ENCODE data around the gene MAD1L1. TPM values are rescaled to one million over a fixed set of nuclear protein-coding genes. Genes with fewer than 3 reads are reported as not detected.

The MAD1L1 gene
- total and polyA plus RNA-seq, 2 of the 8 experiments (the other 6 are each of a cell fraction or from before 2014, with no cell fraction given), result 40.4 to 44.6 TPM

- ChIA-PET CTCF (ENCODE audit: partially characterized antibody) (interaction anchor here (0.6 to 1.9 kb wide), 11 partner anchors 8 to 146 kb away, joined by 3 to 5 read pairs (median 3); no protein-coding TSS in a partner anchor), POLR2A (ENCODE audit: partially characterized antibody) (no interaction called here)
- no peak overlapping the region for H3K4me2 ChIP-seq (ENCODE audit: insufficient read depth in 1 of 2, low read depth in 2 of 2, low read length in 2 of 2)
- H3K4me1 ChIP-seq (replicated peaks in 1 of 4; ENCODE audit: control insufficient read depth in 3 of 4, insufficient read depth in 4 of 4, low read length in 3 of 4), result no peaks in the 10 kb centered on the region; a peak in 2 of 7 replicates
- H3K4ac ChIP-seq (replicated peaks; ENCODE audit: insufficient read length, low read depth, low read length), result no peak overlapping the region
- no peaks in the 10 kb centered on the region for H3K27me3 ChIP-seq (replicated peaks in 1 of 4; ENCODE audit: control insufficient read depth in 3 of 4, extremely low read depth in 1 of 4, insufficient read depth in 3 of 4, low read length in 3 of 4)
- 93% methylated on average over 19 of the region's 23 CpGs; no CpG with 5 or more reads in 1 of the 2 experiments for WGBS, 2 experiments (ENCODE audit: extremely low coverage in 1 of 2, insufficient coverage in 1 of 2, insufficient read length in 1 of 2, insufficient replicate concordance in 2 of 2, low coverage in 1 of 2, low lambda C conversion rate in 2 of 2, missing lambda C conversion rate in 1 of 2)
- H2AFZ ChIP-seq (ENCODE audit: low read length), result no peak overlapping the region
- H3K23me2 ChIP-seq (ENCODE audit: low read depth, low read length), result no peaks in the 10 kb centered on the region
- H2AK5ac ChIP-seq (ENCODE audit: low read depth, low read length), result no peak overlapping the region
- peaks cover 0 to 2% (median 0%) of the 10 kb centered on the region in 4 experiments; a peak in 1 of 8 replicates for H3K36me3 ChIP-seq (ENCODE audit: control insufficient read depth in 2 of 4, insufficient read depth in 4 of 4, low read length in 3 of 4)
- H4K20me1 ChIP-seq (replicated peaks in 1 of 2; ENCODE audit: control insufficient read depth in 1 of 2, insufficient read depth in 2 of 2, low read length in 2 of 2), result peaks cover 0 to 4% of the 10 kb centered on the region in 2 experiments
- H3K79me1 ChIP-seq (ENCODE audit: low read depth, low read length), result no peaks in the 10 kb centered on the region; the same call in 1 of the 2 replicates
- no peak overlapping the region for H4K5ac ChIP-seq (ENCODE audit: insufficient read length, low read depth, low read length)
- no peaks in the 10 kb centered on the region for H3K9me3 ChIP-seq (ENCODE audit: insufficient read depth in 2 of 2, low read depth in 1 of 2, low read length in 1 of 2)
- H2BK15ac ChIP-seq (ENCODE audit: low read length), result no peak overlapping the region
- H2BK12ac ChIP-seq (ENCODE audit: low read depth, low read length), result no peak overlapping the region
- no peak overlapping the region for H3K18ac ChIP-seq (ENCODE audit: extremely low read depth, low read length)
- no peak overlapping the region for H4K91ac ChIP-seq (replicated peaks; ENCODE audit: insufficient read length, low read length)
- no peak overlapping the region for H3K56ac ChIP-seq (replicated peaks; ENCODE audit: insufficient read length, low read depth, low read length)
- no peak overlapping the region for H3K4me3 ChIP-seq (ENCODE audit: extremely low read depth in 1 of 4, insufficient read depth in 2 of 4, low read depth in 3 of 4, low read length in 4 of 4)
- H3K27ac ChIP-seq (ENCODE audit: low read depth, low read length), result no peak overlapping the region
- H3K14ac ChIP-seq (ENCODE audit: insufficient read length), result no peak overlapping the region
- TF ChIP-seq, protein P1, sequence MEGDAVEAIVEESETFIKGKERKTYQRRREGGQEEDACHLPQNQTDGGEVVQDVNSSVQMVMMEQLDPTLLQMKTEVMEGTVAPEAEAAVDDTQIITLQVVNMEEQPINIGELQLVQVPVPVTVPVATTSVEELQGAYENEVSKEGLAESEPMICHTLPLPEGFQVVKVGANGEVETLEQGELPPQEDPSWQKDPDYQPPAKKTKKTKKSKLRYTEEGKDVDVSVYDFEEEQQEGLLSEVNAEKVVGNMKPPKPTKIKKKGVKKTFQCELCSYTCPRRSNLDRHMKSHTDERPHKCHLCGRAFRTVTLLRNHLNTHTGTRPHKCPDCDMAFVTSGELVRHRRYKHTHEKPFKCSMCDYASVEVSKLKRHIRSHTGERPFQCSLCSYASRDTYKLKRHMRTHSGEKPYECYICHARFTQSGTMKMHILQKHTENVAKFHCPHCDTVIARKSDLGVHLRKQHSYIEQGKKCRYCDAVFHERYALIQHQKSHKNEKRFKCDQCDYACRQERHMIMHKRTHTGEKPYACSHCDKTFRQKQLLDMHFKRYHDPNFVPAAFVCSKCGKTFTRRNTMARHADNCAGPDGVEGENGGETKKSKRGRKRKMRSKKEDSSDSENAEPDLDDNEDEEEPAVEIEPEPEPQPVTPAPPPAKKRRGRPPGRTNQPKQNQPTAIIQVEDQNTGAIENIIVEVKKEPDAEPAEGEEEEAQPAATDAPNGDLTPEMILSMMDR (IDR thresholded peaks at IDR 0.05; ENCODE audit: control extremely low read depth in 1 of 3, insufficient read depth in 1 of 3, low read depth in 1 of 3, low read length in 3 of 3), result peak in 1 of 3 experiments; percentile 14; a peak in 1 of 4 replicates
- no peak for TF ChIP-seq SP1 (IDR thresholded peaks at IDR 0.05; ENCODE audit: low read depth, low read length)
- no peaks in the 10 kb centered on the region for H3K79me2 ChIP-seq (ENCODE audit: control insufficient read depth in 1 of 2, insufficient read depth in 2 of 2, low read length in 2 of 2)
- no peak overlapping the region for H3K23ac ChIP-seq (ENCODE audit: insufficient read length)
- no peak overlapping the region for H2BK20ac ChIP-seq (ENCODE audit: low read length)
- H2BK5ac ChIP-seq (ENCODE audit: low read depth, low read length), result no peak overlapping the region
- DNase-seq (ENCODE audit: low read depth in 1 of 2, low spot score in 2 of 2) (no peak), FAIRE-seq (no peak)
- no peak overlapping the region for H3K9ac ChIP-seq (replicated peaks in 1 of 4; ENCODE audit: extremely low read depth in 1 of 4, low read depth in 3 of 4, low read length in 3 of 4)
- H2BK120ac ChIP-seq (replicated peaks; ENCODE audit: low read depth, low read length), result no peak overlapping the region
- H4K8ac ChIP-seq (ENCODE audit: extremely low read depth, insufficient read depth, low read length), result peak overlapping the region; percentile 11; the same call in 1 of the 2 replicates
Observed at GRCh38 chr7:2068693-2069471, 163.9 kb downstream of the MAD1L1 start.
